HCT116 (cell line): ENCODE measurements around the gene MACF1.

ENCODE experiments used
- CTCF ChIP-seq, 3 experiments: fragments of 200-600 bp in 1 of 3; sonication (generic) in 1 of 3; IDR thresholded peaks in 2 of 3; conservative IDR thresholded peaks in 1 of 3; 2 replicates each; pipeline ENCODE4 v1.5.1; 2012 to 2017; ENCODE audit warnings: low read depth in 2 of 3, low read length in 2 of 3, antibody characterized with exemption in 1 of 3, borderline replicate concordance in 1 of 3, control low read depth in 1 of 3, mild to moderate bottlenecking in 1 of 3, mixed read lengths in 1 of 3, mixed run types in 1 of 3, moderate library complexity in 1 of 3; ENCODE audit not compliant: insufficient read depth in 1 of 3
- EZH2 ChIP-seq: fragments of 200-600 bp; sonication (generic); IDR thresholded peaks from 2 replicates; pipeline ENCODE4 v1.6.1; 2017; ENCODE audit warnings: antibody characterized with exemption, mixed run types
- YY1 ChIP-seq: IDR thresholded peaks from 2 replicates; pipeline ENCODE4 v1.6.1; 2011; ENCODE audit warnings: low read length, low read depth, moderate library complexity, mild to moderate bottlenecking; ENCODE audit not compliant: insufficient replicate concordance; ENCODE audit errors: extremely low read depth

GRCh38 chr1:39159224-39160036 lies 45.1 kb upstream of the MACF1 start:
- TF ChIP-seq CTCF (IDR thresholded peaks at IDR 0.05 in 2 of 3, conservative IDR thresholded peaks at IDR 0.05 in 1 of 3; ENCODE audit: borderline replicate concordance in 1 of 3, insufficient read depth in 1 of 3, low read depth in 2 of 3, low read length in 2 of 3) (no peak), YY1 (no peak), EZH2 (no peak)
